ENCODE data around the gene ATP23.
A peak's percentile ranks its signal among the peaks of the same experiment; 100 is the strongest.

ATP23 gene

GRCh38 chr12:57908511-57908910 is 32.9 kb upstream of the ATP23 start:
- DNase-seq (ENCODE audit: low spot score), result no peak

GRCh38 chr12:57909056-57909455 is 32.3 kb upstream of the ATP23 start:
- DNase-seq (ENCODE audit: low spot score), result no peak

DNA sequence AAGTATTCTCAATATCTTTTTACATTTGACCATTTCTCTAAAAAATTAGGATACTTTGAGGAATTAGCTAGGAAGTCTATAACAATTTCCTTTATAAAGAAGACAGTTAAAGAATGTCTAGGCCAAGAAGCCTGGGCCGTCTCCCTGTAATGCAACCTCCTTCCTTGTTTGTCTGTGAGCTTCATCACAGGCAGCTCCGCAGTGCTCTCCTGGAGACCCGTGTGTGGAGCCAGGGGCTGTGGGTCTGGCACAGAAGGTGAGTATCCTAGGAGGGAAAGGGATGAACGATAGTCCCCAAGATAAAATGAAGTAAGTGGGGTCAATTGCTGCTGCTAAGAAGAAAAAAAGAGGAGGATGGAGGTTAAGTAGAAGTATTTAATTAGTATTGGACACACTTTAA is 31.8 kb upstream of the ATP23 start:
- no peak for DNase-seq (ENCODE audit: low spot score)

DNA sequence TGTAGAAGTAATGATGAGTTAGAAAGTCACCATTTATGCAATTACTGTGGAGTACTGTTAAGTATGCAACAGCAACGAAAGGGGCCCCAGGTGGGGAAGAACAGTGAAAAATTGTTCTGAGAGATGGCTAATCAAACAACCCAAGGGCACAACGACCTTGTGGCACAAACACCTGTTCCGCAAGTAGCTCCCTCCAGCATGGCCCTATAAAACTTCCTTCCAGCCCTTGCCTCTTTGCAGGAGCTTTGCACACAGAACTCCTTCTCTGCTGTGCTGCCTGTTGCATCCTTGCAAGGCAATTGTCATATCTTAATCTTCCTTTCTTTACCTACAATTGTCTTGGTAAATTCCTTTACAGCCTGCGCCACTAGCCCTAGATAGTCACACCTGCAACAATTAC is 23.2 kb upstream of the ATP23 start:
- DNase-seq (ENCODE audit: low spot score), result no peak

DNA sequence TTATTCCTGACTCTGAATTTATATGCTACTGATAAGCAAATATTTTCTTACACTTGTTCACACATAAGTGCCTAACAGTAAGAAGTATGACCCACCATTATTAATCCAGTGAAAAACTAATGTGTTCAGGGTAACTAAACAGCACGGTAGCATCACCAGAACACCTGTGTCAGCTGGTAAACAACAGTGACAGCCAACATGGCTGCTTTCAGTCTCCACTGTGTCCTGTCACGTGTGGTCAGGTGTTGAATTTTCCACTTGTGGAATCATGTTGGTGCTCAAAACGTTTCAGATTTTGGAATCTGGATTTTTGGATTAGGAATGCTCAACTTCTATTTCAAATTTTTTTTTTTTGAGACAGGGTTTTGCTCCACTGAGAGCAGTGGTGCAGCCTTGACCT is 14.3 kb upstream of the ATP23 start:
- no peak for DNase-seq (ENCODE audit: low spot score)

- DNase-seq (ENCODE audit: low spot score), result no peak
These were observed 12.1 kb upstream of the ATP23 start for GRCh38 chr12:57929092-57929830.

DNA sequence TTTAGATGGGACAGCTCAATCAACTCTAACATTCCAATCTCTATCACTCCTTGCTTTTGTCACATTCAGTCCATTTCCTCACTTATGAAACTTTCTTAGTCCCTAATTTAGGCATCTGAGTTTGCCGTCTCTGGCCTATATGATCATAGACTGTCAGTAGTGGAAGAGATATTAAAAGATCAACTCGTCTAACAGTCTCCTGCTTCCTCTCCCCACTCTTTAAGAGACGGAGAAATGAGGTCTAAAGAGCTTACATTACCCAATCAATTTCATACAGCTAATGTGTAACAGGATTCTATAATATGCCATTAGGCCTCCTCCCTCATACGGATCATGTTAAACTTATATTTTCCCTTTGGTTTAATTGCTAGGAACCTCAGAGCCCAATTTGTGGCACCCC is 6.5 kb upstream of the ATP23 start:
- no peak for DNase-seq (ENCODE audit: low spot score)

GRCh38 chr12:57935331-57935730 is 6.0 kb upstream of the ATP23 start:
- no peak for DNase-seq (ENCODE audit: low spot score)

- peak; percentile 90 for DNase-seq (ENCODE audit: low spot score)
These were observed 5.4 kb upstream of the ATP23 start for GRCh38 chr12:57935839-57936512.

DNA sequence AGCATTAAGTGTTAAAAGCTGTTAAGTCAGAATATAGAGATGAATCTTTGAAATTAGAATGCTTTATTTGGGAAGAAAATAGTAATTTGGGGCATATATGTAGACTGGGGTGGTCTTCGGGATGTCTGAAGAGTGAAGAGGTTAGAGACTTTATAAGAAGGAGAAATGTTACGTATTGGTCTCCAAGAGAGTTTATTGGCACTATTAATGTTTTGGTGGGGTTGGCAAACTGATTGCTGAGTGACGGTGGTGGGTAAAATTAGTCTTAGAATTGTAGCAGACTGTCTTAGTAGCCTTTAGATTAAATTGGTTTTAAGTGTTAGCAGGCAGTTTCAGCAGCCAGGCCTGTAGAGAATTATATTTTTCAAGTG is 4.9 kb upstream of the ATP23 start:
- DNase-seq (ENCODE audit: low spot score), result no peak

DNA sequence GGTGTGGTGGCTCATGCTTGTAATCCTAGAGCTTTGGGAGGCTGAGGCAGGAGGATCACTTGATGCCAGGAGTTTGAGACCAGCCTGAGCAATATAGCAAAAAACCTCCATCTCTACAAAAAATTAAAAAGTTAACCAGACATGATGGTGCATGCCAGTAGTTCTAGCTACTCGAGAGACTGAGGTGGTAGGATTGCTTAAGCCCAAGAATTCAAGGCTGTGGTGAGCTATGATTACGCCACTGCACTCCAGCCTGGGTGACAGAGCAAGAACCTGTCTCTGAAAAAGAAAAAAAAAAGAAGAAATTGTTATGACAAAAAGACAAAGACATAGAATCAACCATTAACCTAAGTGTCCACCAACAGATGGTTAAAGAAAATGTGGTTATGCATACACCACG is 2.1 kb upstream of the ATP23 start:
- no peak for DNase-seq (ENCODE audit: low spot score)

- DNase-seq (ENCODE audit: low spot score), result no peak
These were observed 1.1 kb upstream of the ATP23 start for GRCh38 chr12:57940052-57940914.

- no peak for DNase-seq (ENCODE audit: low spot score)
These were observed 527 bp upstream of the ATP23 start for GRCh38 chr12:57940915-57941164.

GRCh38 chr12:57943438-57944080 is 2.2 kb downstream of the ATP23 start:
- DNase-seq (ENCODE audit: low spot score), result no peak

GRCh38 chr12:57944313-57945023 is 3.1 kb downstream of the ATP23 start:
- DNase-seq (ENCODE audit: low spot score), result no peak

GRCh38 chr12:57952766-57953165 is 11.4 kb downstream of the ATP23 start:
- DNase-seq (ENCODE audit: low spot score), result no peak

DNA sequence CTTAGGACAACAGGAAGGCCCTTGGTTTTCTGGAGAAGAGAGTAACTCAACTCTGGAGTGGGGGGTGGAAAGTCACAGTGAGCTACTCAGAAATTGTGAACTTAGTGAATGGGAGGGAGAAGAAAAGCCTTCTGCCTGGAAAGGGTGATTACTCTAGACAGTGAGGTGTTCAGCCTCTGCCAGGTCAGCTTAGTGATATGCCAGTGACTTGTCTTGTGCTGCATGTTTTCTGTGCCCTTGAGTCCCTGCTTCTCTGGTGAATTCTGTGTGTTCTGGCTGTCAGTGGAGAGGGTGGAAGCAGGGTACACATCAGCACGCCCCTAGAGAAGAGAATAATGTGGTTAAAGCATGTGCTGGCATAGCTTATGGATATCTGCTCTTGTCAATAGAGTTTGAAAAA is 13.4 kb downstream of the ATP23 start:
- no peak for DNase-seq (ENCODE audit: low spot score)

DNA sequence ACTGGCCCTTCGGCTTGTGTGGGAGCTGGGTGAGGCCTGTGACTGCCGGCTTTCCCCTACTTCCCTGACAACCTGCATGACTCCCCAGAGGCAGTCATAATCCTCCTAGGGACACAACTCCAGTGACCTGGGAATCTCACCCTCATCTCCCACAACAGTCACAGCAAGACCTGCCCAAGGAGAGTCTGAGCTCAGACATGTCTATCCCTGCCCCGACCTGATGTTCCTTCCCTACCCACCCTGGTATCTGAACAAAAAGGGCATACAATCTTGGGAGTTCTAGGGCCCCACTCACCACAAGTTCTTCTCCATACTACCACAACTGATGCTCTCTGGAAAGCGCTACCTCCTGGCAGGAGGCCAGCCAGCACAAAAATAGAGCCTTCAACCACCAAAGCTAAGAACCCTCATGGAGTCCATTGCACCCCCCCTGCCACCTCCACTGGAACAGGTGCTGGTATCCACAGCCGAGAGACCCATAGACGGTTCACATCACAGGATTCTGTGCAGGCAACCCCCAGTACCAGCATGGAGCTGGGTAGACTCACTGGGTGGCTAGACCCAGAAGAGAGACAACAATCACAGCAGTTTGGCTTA is 16.8 kb downstream of the ATP23 start:
- no peak for DNase-seq (ENCODE audit: low spot score)

- DNase-seq (ENCODE audit: low spot score), result no peak
These were observed 23.1 kb downstream of the ATP23 start for GRCh38 chr12:57964421-57964820.

DNA sequence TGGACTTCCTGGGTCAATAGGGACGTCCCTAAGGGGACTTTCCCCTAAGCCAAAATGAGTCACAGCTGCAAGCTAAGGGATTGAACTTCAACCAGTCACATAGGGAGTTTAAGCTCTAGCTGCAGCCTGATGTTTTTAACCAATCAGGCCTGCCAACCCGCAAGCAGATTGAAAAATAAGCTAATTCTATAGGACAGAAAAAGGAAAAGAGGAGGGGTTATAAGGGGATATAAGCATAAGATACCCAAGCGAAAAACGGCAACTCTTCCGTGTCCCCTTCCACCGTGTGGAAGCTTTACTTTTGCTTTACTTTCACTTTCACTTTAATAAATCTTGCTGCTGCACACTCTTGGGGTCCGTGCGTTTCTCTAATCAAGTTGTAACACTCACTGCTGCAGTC is 24.4 kb downstream of the ATP23 start:
- DNase-seq (ENCODE audit: low spot score), result no peak

DNA sequence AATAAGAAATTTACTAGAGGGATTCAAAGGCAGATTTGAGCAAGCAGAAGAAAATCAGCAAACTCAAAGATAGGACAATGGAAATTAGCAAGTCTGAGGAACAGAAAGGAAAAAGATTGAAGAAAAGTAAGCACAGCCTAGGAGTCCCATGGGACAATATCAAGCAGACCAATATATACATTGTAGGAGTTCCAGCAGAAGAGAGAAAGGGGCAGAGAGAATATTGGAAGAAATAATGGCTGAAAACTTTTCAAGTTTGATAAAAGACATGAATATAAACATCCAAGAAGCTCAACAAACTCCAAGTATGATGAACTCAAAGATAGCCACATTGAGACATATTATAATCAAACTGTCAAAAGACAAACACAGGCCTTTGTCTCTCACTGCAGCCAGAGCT is 25.2 kb downstream of the ATP23 start:
- no peak for DNase-seq (ENCODE audit: low spot score)

Measured in D341Med (cell line).